GM18502 (cell line): ENCODE data around the gene FSTL4.

Experiments used
- ATAC-seq: cut with Tn5 transposase; IDR thresholded peaks from one replicate; pipeline ENCODE4 v1.9.1; 2021; ENCODE audit warnings: mild to moderate bottlenecking; ENCODE audit not compliant: unreplicated experiment, poor library complexity

FSTL4 gene

GRCh38 chr5:133521801-133522200 is 90.5 kb downstream of the FSTL4 start:
- no peak for ATAC-seq

- no peak for ATAC-seq
Measured at GRCh38 chr5:133520991-133521706, 91.2 kb downstream of the FSTL4 start.

GRCh38 chr5:133520062-133520461 is 92.3 kb downstream of the FSTL4 start:
- no peak for ATAC-seq

- no peak for ATAC-seq
Measured at GRCh38 chr5:133519191-133519590, 93.2 kb downstream of the FSTL4 start.

- ATAC-seq, result no peak
Measured at GRCh38 chr5:133514456-133514855, 97.9 kb downstream of the FSTL4 start.

- no peak for ATAC-seq
Measured at GRCh38 chr5:133512896-133513295, 99.4 kb downstream of the FSTL4 start.

- no peak for ATAC-seq
Measured at GRCh38 chr5:133511653-133512235, 100.6 kb downstream of the FSTL4 start.

- no peak for ATAC-seq
Measured at GRCh38 chr5:133510634-133511262, 101.6 kb downstream of the FSTL4 start.

- no peak for ATAC-seq
Measured at GRCh38 chr5:133509742-133510079, 102.6 kb downstream of the FSTL4 start.

- ATAC-seq, result no peak
Measured at GRCh38 chr5:133508845-133509741, 103.2 kb downstream of the FSTL4 start.

- ATAC-seq, result no peak
Measured at GRCh38 chr5:133508331-133508730, 104.0 kb downstream of the FSTL4 start.

GRCh38 chr5:133506181-133506580 is 106.2 kb downstream of the FSTL4 start:
- ATAC-seq, result no peak

- no peak for ATAC-seq
Measured at GRCh38 chr5:133503511-133503910, 108.8 kb downstream of the FSTL4 start.

GRCh38 chr5:133499895-133500294 is 112.4 kb downstream of the FSTL4 start:
- ATAC-seq, result no peak

- no peak for ATAC-seq
Measured at GRCh38 chr5:133497608-133498348, 114.6 kb downstream of the FSTL4 start.

GRCh38 chr5:133496631-133497030 is 115.7 kb downstream of the FSTL4 start:
- ATAC-seq, result no peak

- no peak for ATAC-seq
Measured at GRCh38 chr5:133494923-133495246, 117.5 kb downstream of the FSTL4 start.

GRCh38 chr5:133494232-133494922 is 118.0 kb downstream of the FSTL4 start:
- no peak for ATAC-seq

GRCh38 chr5:133489632-133490031 is 122.7 kb downstream of the FSTL4 start:
- no peak for ATAC-seq

- no peak for ATAC-seq
Measured at GRCh38 chr5:133487093-133487492, 125.2 kb downstream of the FSTL4 start.
